Peyer's patch (tissue), 4 donors: ENCODE data around the gene TOPAZ1. TPM values are rescaled to one million over a fixed set of nuclear protein-coding genes. Genes with fewer than 3 reads are reported as not detected.
A peak's percentile ranks its signal among the peaks of the same experiment; 100 is the strongest.

Experiments
- DNase-seq, 3 donors: peaks; one replicate each; pipeline ENCODE4 v3.0.0-alpha.2; 2017 to 2019
- H3K27ac ChIP-seq, 4 donors: fragments of 200-600 bp; sonication (generic); one replicate each; pipeline ENCODE4 v1.5.1; 2016 to 2019
- H3K27me3 ChIP-seq, 2 donors: fragments of 200-600 bp; sonication (generic); one replicate each; pipeline ENCODE4 v1.5.1; 2019
- H3K36me3 ChIP-seq, 3 donors: fragments of 200-600 bp; sonication (generic); one replicate each; pipeline ENCODE4 v1.5.1; 2016 to 2019
- H3K4me1 ChIP-seq, 4 donors: fragments of 200-600 bp; sonication (generic); one replicate each; pipeline ENCODE4 v1.5.1; 2016 to 2019
- H3K4me3 ChIP-seq, 4 donors: fragments of 200-600 bp; sonication (generic); 1 replicate in 3 of 4; 2 replicates in 1 of 4; pipeline ENCODE4 v1.5.1; 2016 to 2019; ENCODE audit warnings: mild to moderate bottlenecking in 1 of 4
- H3K9me3 ChIP-seq, 4 donors: fragments of 200-600 bp; sonication (generic); one replicate each; pipeline ENCODE4 v1.5.1; 2016 to 2019; ENCODE audit warnings: mild to moderate bottlenecking in 1 of 4
- POLR2A ChIP-seq, 2 donors: fragments of 450-650 bp; IDR thresholded peaks; one replicate each; pipeline ENCODE4 v1.5.1; 2017; ENCODE audit warnings: antibody characterized with exemption in 2 of 2, mild to moderate bottlenecking in 2 of 2, moderate library complexity in 2 of 2
- total RNA-seq, 4 donors: library from RNA; depleted of rRNA; stranded (reverse); fragments of >200 nt; gene quantifications; one replicate each; pipeline ENCODE4 v1.1.0, GENCODE V29; 2016
- TF ChIP-seq, protein P1 (sequence below), 6 experiments: fragments of 450-650 bp in 4 of 6; fragments of 200-600 bp in 2 of 6; sonication (generic) in 1 of 6; IDR thresholded peaks; one replicate each; pipeline ENCODE4 v1.5.1; 2017 to 2019; ENCODE audit warnings: antibody characterized with exemption in 6 of 6, mild to moderate bottlenecking in 3 of 6, moderate library complexity in 1 of 6

Gene TOPAZ1
- total RNA-seq, 4 donors from 2014 or later, result not detected

GRCh38 chr3:44326515-44326914, 84.8 kb downstream of the TOPAZ1 start:
- DNase-seq, result no peak
- TF ChIP-seq, protein P1, sequence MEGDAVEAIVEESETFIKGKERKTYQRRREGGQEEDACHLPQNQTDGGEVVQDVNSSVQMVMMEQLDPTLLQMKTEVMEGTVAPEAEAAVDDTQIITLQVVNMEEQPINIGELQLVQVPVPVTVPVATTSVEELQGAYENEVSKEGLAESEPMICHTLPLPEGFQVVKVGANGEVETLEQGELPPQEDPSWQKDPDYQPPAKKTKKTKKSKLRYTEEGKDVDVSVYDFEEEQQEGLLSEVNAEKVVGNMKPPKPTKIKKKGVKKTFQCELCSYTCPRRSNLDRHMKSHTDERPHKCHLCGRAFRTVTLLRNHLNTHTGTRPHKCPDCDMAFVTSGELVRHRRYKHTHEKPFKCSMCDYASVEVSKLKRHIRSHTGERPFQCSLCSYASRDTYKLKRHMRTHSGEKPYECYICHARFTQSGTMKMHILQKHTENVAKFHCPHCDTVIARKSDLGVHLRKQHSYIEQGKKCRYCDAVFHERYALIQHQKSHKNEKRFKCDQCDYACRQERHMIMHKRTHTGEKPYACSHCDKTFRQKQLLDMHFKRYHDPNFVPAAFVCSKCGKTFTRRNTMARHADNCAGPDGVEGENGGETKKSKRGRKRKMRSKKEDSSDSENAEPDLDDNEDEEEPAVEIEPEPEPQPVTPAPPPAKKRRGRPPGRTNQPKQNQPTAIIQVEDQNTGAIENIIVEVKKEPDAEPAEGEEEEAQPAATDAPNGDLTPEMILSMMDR (IDR thresholded peaks at IDR 0.05), result no peak
- no peak for TF ChIP-seq POLR2A (IDR thresholded peaks at IDR 0.05)
- Histone ChIP-seq H3K27me3 (no peaks in the 10 kb centered on the region), H3K9me3 (no peaks in the 10 kb centered on the region), H3K27ac (no peak overlapping the region), H3K36me3 (no peaks in the 10 kb centered on the region), H3K4me1 (no peaks in the 10 kb centered on the region), H3K4me3 (no peak overlapping the region)

DNA sequence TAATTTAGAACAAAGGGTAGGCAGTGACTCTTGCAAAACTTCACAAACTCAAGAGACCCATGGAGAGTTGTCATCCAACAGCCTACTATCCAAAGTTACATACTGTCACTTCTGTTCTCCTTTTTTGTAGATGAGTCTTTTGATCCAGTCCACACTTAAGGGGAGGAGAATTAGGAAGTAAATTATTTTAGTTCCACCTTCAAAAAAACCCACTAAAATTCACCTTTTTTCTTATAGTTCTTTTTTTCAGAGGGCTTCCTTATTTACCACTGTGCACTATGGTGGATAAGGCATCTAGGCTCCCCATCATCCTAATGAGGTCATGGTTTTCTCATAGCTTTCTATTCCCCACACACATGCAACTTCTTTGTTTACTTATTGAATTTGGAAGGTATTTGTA, 88.3 kb downstream of the TOPAZ1 start:
- H3K27me3 ChIP-seq, result no peaks in the 10 kb centered on the region
- H3K27ac ChIP-seq, result no peak overlapping the region
- H3K36me3 ChIP-seq, result no peaks in the 10 kb centered on the region
- no peak for DNase-seq
- H3K4me3 ChIP-seq, result no peak overlapping the region
- no peaks in the 10 kb centered on the region for H3K9me3 ChIP-seq
- H3K4me1 ChIP-seq, result no peaks in the 10 kb centered on the region
- no peak for TF ChIP-seq POLR2A (IDR thresholded peaks at IDR 0.05)
- TF ChIP-seq, protein P1 (IDR thresholded peaks at IDR 0.05), result no peak

GRCh38 chr3:44330444-44330843, 88.8 kb downstream of the TOPAZ1 start:
- Histone ChIP-seq H3K4me3 (no peak overlapping the region), H3K4me1 (no peaks in the 10 kb centered on the region), H3K9me3 (no peaks in the 10 kb centered on the region), H3K36me3 (no peaks in the 10 kb centered on the region), H3K27ac (no peak overlapping the region), H3K27me3 (no peaks in the 10 kb centered on the region)
- DNase-seq, result no peak
- no peak for TF ChIP-seq POLR2A (IDR thresholded peaks at IDR 0.05)
- TF ChIP-seq, protein P1 (IDR thresholded peaks at IDR 0.05), result no peak

- H3K9me3 ChIP-seq, result no peaks in the 10 kb centered on the region
- no peak for DNase-seq
- H3K36me3 ChIP-seq, result no peaks in the 10 kb centered on the region
- H3K27ac ChIP-seq, result no peak overlapping the region
- no peak overlapping the region for H3K4me3 ChIP-seq
- H3K4me1 ChIP-seq, result peaks cover 0 to 5% (median 0%) of the 10 kb centered on the region in 4 donors
- TF ChIP-seq POLR2A (IDR thresholded peaks at IDR 0.05), result no peak
- TF ChIP-seq, protein P1 (IDR thresholded peaks at IDR 0.05), result no peak
- no peaks in the 10 kb centered on the region for H3K27me3 ChIP-seq
Observed at GRCh38 chr3:44334326-44334725, 92.6 kb downstream of the TOPAZ1 start.

GRCh38 chr3:44337248-44337785, 95.6 kb downstream of the TOPAZ1 start:
- Histone ChIP-seq H3K4me1 (peaks cover 0 to 17% (median 0%) of the 10 kb centered on the region in 4 donors), H3K36me3 (no peaks in the 10 kb centered on the region), H3K9me3 (no peaks in the 10 kb centered on the region), H3K27me3 (no peaks in the 10 kb centered on the region), H3K4me3 (peak overlapping the region in 3 of 4 donors; percentile 59 to 74 (median 68)), H3K27ac (peak overlapping the region; percentile 91 to 100 (median 93))
- no peak for DNase-seq
- no peak for TF ChIP-seq POLR2A (IDR thresholded peaks at IDR 0.05)
- TF ChIP-seq, protein P1 (IDR thresholded peaks at IDR 0.05), result peak in 2 of 6 experiments; percentile 1 to 12
